Skin of body (tissue), 2 donors: ENCODE data around the gene TRABD. TPM values are rescaled to one million over a fixed set of nuclear protein-coding genes. Genes with fewer than 3 reads are reported as not detected.
"Not testable (repeated sequence)": the region's sequence is repeated elsewhere in the genome, so short reads cannot be mapped to it uniquely, and the experiment has no call there.

Experiments used
- DNase-seq: peaks from one replicate; lab custom pipeline; 2025; lab: John Stamatoyannopoulos, UW
- total RNA-seq: library from RNA; depleted of rRNA; stranded (reverse); fragments of >200 nt; gene quantifications from one replicate; pipeline ENCODE4 v1.2.3, GENCODE V29; 2014

The TRABD gene
- total RNA-seq, 1 donor from 2014 or later, result 10.8 TPM

DNA sequence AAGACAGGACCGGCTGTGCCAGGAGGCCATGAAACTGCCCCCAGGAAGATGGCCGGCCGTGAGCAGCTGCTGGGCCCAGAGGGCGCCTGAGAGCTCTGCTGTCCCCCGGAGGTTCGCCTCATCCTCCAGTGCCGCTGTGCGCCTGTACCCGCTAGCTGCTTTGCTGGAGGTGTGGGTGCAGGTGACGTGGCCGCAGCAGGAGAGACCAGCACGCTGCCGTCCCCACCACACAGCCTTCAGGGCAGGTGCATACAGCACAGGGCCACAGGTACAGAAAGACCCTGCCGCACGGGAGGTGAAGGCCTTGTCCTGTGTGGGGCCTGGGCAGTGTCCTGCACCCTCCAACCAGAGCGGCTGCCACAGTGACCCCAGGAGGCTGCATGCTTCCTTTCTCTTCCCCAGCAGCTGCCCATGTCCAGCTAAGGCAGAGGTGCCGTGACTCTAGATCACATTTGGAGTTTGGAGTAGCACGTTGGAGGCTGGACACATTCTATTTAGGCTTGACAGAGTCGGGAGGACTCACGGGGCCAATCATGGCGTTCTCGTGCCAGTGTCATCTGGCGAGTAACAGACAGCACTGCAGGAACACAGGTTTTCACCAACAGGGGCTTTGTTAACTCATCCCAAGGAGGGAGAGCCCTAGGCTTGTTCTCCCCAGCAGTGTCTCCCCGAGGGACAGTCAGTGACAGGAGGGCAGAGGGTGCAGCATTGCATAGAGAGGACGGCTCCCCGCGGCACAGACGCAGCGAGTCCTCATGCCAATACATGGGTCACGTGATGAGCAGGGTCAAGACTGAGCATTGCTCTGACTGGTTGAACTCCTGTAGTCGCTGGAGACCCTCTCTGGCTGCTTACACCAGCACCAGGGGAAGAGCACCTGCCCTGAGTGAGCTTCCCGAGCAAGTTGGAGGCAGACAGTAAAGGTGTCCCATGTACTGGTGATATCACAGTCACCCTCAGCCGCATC, 33.9 kb upstream of the TRABD start:
- DNase-seq, result no peak

GRCh38 chr22:50153056-50153755, 32.5 kb upstream of the TRABD start:
- DNase-seq, result no peak

DNA sequence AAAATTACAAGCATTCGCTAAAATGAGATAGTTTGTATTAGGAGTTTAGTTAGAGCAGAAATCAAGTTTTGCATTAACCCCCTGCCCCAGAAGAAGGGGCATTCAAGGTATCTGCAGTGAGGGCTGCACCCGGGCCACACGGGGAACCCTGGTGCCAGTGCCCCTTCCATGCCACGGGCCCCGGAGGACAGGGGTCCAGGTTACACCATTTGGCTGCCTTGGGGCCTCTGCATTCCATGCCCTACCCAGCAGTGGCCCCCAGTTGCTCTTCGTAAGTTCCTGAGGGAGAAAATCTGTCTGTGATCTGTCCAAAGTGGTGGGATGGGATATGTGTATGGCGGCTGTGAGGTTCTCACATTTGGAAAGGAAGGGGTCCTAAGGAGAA, 32.0 kb upstream of the TRABD start:
- no peak for DNase-seq

- no peak for DNase-seq
These were observed 27.9 kb upstream of the TRABD start for GRCh38 chr22:50157709-50158375.

DNA sequence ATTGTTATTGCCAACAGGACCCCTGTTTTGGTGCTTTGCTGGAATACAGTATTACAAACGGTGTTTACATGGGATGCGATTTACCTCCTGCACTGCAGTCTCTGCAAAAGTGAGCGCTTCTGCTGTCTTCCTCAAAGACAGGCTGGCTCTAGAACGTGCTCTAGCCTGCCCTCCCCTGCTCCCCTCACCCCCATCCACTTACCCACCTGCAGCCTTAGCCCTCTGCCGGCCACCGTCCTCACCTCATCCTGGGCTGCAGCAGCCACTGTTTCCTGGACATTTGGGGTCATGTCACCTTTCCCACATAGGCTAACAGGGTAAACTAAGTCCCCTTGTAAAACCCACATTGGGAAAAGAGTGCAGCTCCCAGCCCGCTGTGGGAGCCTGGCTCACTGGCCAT, 24.8 kb upstream of the TRABD start:
- no peak for DNase-seq

DNA sequence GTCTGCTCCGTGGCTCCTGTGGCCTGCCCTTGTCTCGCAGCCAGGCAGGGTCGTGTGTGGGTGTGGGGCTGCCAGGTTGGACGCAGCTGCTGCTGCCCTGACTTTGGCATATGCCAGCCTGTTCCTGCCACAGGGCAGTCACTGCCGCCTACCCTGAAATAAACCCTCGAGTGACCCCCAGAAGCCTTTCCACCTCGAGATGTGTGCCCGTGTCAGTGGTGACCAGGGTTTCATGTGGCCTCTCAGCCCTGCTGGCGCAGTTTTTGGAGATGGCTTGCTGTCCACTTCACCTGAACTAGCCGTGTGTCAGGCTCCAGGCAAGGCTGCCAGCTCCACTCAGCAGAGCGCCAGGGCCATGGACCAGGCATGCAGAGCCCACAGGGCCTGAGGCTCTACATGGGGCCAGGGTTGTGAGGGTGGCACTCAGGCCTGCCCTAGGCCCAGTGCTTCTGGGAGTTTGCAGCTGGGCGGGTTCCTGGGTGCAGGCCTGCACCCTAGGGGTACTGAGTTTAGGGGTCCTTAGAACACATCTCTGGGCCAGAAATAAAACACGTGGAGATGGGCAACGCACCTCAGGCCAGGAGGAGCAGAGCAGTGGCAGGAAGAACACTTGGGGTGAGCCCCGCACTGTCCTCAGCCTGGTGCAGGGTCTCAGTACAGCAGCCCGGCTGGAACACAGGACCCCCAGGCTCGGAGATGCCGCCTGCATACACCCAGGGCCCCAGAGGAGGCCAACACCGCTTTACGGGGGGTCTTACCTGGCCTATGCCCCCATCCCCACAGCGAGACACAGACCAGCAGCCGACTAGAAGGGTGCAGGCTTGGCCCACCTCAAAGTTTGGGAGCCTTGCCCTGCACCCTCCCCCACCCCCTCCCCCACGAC, 24.0 kb upstream of the TRABD start:
- DNase-seq, result no peak

GRCh38 chr22:50162391-50162956, 23.2 kb upstream of the TRABD start:
- no peak for DNase-seq

GRCh38 chr22:50165436-50166123, 20.1 kb upstream of the TRABD start:
- DNase-seq, result no peak

DNA sequence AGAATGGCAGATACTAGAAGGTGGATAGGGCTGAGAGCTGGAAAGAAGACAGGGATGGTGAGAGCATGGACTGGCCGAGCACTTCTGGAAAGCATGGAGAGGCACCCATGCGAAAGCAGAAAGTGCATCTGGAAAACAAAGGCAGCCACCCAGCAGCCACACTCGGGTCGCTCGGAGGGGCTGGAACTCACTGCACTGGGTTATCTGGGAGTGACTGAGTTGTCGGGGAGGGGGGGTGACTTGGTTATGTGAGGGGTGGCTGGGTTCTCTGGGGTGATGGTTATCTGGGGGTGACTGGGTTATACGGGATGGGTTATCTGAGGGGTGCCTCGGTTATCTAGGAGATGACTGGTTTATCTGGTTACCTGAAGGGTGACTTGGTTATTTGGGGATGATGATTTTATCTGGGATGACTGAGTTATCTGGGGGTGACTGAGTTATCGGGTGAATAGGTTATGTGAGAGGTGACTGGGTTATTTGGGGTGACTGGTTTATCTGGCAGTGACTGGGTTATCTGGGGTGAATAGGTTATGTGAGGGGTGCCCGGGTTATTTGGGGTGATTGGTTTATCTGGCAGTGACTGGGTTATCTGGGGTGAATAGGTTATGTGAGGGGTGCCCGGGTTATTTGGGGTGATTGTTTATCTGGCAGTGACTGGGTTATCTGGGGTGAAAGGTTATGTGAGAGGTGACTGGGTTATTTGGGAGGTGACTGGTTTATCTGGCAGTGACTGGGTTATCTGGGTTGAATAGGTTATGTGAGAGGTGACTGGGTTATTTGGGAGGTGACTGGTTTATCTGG, 17.8 kb upstream of the TRABD start:
- no peak for DNase-seq

DNA sequence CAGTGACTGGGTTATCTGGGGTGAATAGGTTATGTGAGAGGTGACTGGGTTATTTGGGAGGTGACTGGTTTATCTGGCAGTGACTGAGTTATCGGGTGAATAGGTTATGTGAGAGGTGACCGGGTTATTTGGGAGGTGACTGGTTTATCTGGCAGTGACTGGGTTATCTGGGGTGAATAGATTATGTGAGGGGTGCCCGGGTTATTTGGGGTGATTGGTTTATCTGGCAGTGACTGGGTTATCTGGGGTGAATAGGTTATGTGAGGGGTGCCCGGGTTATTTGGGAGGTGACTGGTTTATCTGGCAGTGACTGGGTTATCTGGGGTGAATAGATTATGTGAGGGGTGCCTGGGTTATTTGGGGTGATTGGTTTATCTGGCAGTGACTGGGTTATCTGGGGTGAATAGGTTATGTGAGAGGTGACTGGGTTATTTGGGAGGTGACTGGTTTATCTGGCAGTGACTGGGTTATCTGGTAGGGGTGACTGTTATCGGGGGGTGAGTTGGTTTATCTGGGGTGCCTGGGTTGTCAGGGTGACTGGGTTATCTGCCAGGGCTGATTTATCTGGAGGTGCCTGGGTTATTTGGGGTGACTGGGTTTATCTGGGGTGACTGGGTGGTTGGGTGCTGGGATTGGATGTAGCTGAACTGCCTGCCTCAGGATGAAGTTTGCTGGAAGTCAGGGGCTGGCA, 17.1 kb upstream of the TRABD start:
- not testable (repeated sequence) for DNase-seq

GRCh38 chr22:50169181-50169759, 16.4 kb upstream of the TRABD start:
- DNase-seq, result no peak

GRCh38 chr22:50169774-50170341, 15.9 kb upstream of the TRABD start:
- DNase-seq, result no peak

DNA sequence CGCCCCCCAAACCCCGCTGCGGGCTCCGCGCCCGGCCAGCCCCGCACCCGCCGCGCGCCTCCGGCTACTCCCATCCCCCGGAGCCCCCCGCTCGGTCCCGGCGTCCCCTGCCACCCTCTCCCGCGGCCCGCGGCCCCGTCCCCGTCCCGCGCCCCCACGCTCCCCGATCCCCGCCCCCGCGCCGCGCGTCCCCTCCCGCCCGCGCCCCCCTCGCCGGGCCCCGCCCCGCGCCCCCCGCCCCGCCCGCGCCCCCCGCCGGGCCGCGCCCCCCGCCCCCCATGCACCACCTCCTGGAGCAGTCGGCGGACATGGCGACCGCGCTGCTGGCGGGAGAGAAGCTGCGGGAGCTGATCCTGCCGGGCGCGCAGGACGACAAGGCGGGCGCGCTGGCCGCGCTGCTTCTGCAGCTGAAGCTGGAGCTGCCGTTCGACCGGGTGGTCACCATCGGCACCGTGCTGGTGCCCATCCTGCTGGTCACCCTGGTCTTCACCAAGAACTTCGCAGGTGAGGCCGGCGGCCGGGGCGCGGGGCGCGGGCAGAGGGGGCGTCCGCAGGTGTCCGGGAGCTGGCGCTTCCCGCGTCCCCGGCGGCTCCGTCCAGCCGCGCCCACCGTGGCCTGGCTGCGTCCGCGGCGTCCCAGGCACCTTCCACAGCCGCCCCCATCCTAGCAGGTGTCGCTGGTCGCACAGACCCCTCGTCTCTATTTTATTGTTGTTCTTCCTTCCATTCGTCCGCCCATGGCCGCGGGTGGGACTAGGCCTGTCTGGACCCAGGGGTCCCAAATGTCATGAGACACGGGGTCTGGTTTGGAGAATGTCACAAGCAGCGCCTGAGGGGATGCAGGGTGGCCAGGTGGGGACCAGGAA, 15.0 kb upstream of the TRABD start, which contains the start of gene PANX2:
Gene PANX2, plus strand, starts transcription at position 279 of the 866 bp plus-strand sequence. Its CDS starts 0 bp downstream, at position 279.
- no peak for DNase-seq

- DNase-seq, result no peak
These were observed 14.3 kb upstream of the TRABD start for GRCh38 chr22:50171319-50171964.

GRCh38 chr22:50171965-50172421, 13.7 kb upstream of the TRABD start:
- DNase-seq, result no peak

DNA sequence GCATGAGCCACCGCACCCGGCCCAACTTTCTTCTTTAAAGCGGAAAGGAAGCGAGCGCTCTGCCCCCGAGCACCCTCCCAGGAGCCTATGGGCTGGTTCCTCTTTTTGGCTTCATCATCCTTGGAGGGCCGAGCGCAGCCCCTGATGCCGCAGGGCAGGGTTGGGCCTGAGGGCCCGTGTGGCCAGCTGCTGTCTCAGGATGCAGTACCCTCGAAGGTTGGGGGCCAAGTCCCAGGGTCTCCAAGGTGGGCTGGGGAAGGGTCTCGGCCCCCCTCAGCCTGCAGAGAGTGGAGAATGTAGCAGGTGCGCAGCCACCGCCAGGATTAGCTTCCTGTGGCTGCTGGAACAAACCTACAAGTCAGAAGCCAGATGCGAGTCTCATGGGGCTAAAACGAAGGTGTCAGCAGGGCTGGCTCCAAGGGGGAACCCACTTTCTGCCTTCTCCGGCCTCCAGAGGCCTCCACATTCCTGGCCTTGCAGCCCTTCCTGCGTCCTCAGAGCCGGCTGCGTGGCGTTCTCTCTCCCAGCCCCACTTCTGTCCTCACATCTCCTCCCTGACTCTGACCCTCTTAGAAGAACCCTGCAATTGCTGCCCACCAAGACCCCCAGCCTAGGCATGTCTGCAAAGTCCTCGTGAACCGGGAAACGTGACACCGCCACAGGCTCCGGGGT, 12.3 kb upstream of the TRABD start:
- no peak for DNase-seq
